Germinal center (tissue), 1 donor: ENCODE results near the gene CHD5.

Experiments used
- DNase-seq: peaks from one replicate; pipeline ENCODE4 v3.0.0; 2012; ENCODE audit warnings: mixed read lengths, low spot score

Gene CHD5

GRCh38 chr1:6130596-6130995 is 49.5 kb downstream of the CHD5 start:
- no peak for DNase-seq

GRCh38 chr1:6130036-6130435 is 50.1 kb downstream of the CHD5 start:
- no peak for DNase-seq

- DNase-seq: no peak
These were observed 50.8 kb downstream of the CHD5 start for GRCh38 chr1:6129313-6129712.

GRCh38 chr1:6128276-6129081 is 51.6 kb downstream of the CHD5 start:
- no peak for DNase-seq

- DNase-seq: peak; percentile 88
These were observed 52.4 kb downstream of the CHD5 start for GRCh38 chr1:6127587-6128163.

GRCh38 chr1:6126521-6127067 is 53.5 kb downstream of the CHD5 start:
- DNase-seq: no peak

- DNase-seq: no peak
These were observed 54.1 kb downstream of the CHD5 start for GRCh38 chr1:6126028-6126427.

- no peak for DNase-seq
These were observed 54.8 kb downstream of the CHD5 start for GRCh38 chr1:6125366-6125765.

GRCh38 chr1:6124746-6125365 is 55.3 kb downstream of the CHD5 start:
- DNase-seq: no peak

- no peak for DNase-seq
These were observed 55.8 kb downstream of the CHD5 start for GRCh38 chr1:6124341-6124740.

GRCh38 chr1:6123816-6124215 is 56.3 kb downstream of the CHD5 start:
- no peak for DNase-seq

- no peak for DNase-seq
These were observed 57.0 kb downstream of the CHD5 start for GRCh38 chr1:6123083-6123482.

- DNase-seq: no peak
These were observed 58.3 kb downstream of the CHD5 start for GRCh38 chr1:6121651-6122370.

GRCh38 chr1:6121021-6121421 is 59.1 kb downstream of the CHD5 start:
- no peak for DNase-seq

- DNase-seq: no peak
These were observed 61.7 kb downstream of the CHD5 start for GRCh38 chr1:6118415-6118814.

- DNase-seq: no peak
These were observed 62.5 kb downstream of the CHD5 start for GRCh38 chr1:6117624-6118023.

GRCh38 chr1:6117064-6117463 is 63.1 kb downstream of the CHD5 start:
- no peak for DNase-seq

GRCh38 chr1:6116137-6116536 is 64.0 kb downstream of the CHD5 start:
- no peak for DNase-seq

GRCh38 chr1:6113745-6114144 is 66.4 kb downstream of the CHD5 start:
- no peak for DNase-seq

GRCh38 chr1:6113116-6113515 is 67.0 kb downstream of the CHD5 start:
- DNase-seq: no peak

GRCh38 chr1:6112690-6113005 is 67.5 kb downstream of the CHD5 start:
- no peak for DNase-seq

GRCh38 chr1:6111991-6112689 is 68.0 kb downstream of the CHD5 start:
- no peak for DNase-seq
